K562 (cell line): ENCODE data around the gene MPDU1. TPM values are rescaled to one million over a fixed set of nuclear protein-coding genes. Genes with fewer than 3 reads are reported as not detected.

Experiments used
- FOXK1 ChIP-seq: sonication (generic); formaldehyde crosslinking; IDR thresholded peaks from 2 replicates; pipeline ENCODE4 v1.8.0; 2022; ENCODE audit warnings: missing genetic modification reagents, mild to moderate bottlenecking, borderline replicate concordance
- JUN ChIP-seq, 2 experiments: sonication (generic) in 1 of 2; formaldehyde crosslinking in 1 of 2; IDR thresholded peaks; 2 replicates each; pipeline versions ENCODE4 v1.6.1 to v1.8.0; 2012 to 2022; ENCODE audit warnings: borderline replicate concordance in 2 of 2, mild to moderate bottlenecking in 2 of 2, improper control_type of control experiment in 1 of 2, low read depth in 1 of 2, low read length in 1 of 2, missing genetic modification reagents in 1 of 2
- L3MBTL2 ChIP-seq: fragments of 450-650 bp; IDR thresholded peaks from 2 replicates; pipeline ENCODE4 v1.6.1; 2016; ENCODE audit warnings: mild to moderate bottlenecking, moderate library complexity
- PHF20 ChIP-seq: fragments of 450-650 bp; IDR thresholded peaks from 2 replicates; pipeline ENCODE4 v1.6.1; 2018; ENCODE audit not compliant: partially characterized antibody
- RAD51 ChIP-seq: fragments of 450-650 bp; IDR thresholded peaks from 2 replicates; pipeline ENCODE4 v1.7.1; 2016; ENCODE audit warnings: low read depth, mild to moderate bottlenecking, borderline replicate concordance
- TBL1XR1 ChIP-seq, 2 experiments: IDR thresholded peaks; 2 replicates each; pipeline ENCODE4 v1.6.1; 2012; ENCODE audit warnings: improper control_type of control experiment in 2 of 2, low read length in 2 of 2, mild to moderate bottlenecking in 1 of 2
- TEAD1 ChIP-seq, 2 experiments: fragments of 450-650 bp in 1 of 2; sonication (generic) in 1 of 2; formaldehyde crosslinking; IDR thresholded peaks; 2 replicates each; pipeline versions ENCODE4 v1.4.0 to v1.8.0; 2020 to 2022; ENCODE audit warnings: mild to moderate bottlenecking in 2 of 2, missing genetic modification reagents in 1 of 2
- U2AF1 ChIP-seq: fragments of 200-400 bp; formaldehyde crosslinking; optimal IDR thresholded peaks from 2 replicates; pipeline ENCODE3; 2017; ENCODE audit warnings: mild to moderate bottlenecking, low read depth, low read length, moderate library complexity
- YY1 ChIP-seq, 3 experiments: IDR thresholded peaks; 2 replicates each; pipeline ENCODE4 v1.6.1; 2011; ENCODE audit warnings: low read length in 2 of 3, mild to moderate bottlenecking in 2 of 3, moderate library complexity in 2 of 3, borderline replicate concordance in 1 of 3, control low read depth in 1 of 3, low read depth in 1 of 3; ENCODE audit not compliant: insufficient read depth in 3 of 3, insufficient replicate concordance in 2 of 3, control insufficient read depth in 1 of 3, insufficient read length in 1 of 3; ENCODE audit errors: extremely low read depth in 1 of 3
- ZNF778 ChIP-seq: fragments of 450-650 bp; formaldehyde crosslinking; IDR thresholded peaks from 2 replicates; pipeline ENCODE4 v1.4.0; 2020; ENCODE audit warnings: mild to moderate bottlenecking, moderate library complexity
- ZZZ3 ChIP-seq: fragments of 450-650 bp; IDR thresholded peaks from 2 replicates; pipeline ENCODE4 v1.6.1; 2016; ENCODE audit warnings: antibody characterized with exemption, mild to moderate bottlenecking, moderate library complexity
- polyA plus RNA-seq, 8 experiments: library from polyadenylated mRNA; depleted of rRNA in 4 of 8; stranded (reverse) in 5 of 8; unstranded in 3 of 8; fragments of >200 nt; fragmentation: Nextera tagmentation in 2 of 8; fragmentation: Illumina TruSeq in 1 of 8; extraction: Ambion mirVana in 2 of 8; extraction: Trizol in 1 of 8; gene quantifications; 2 replicates each; pipeline versions ENCODE4 v1.2.1 to v1.2.3, GENCODE V29; 2011 to 2014; ENCODE audit warnings: inconsistent platforms in 1 of 8, missing spikeins in 1 of 8
- total RNA-seq, 7 experiments: library from RNA; depleted of rRNA in 6 of 7; stranded (reverse); fragments of >200 nt in 6 of 7; fragmentation: Illumina TruSeq in 2 of 7; extraction: Trizol in 2 of 7; gene quantifications; 2 replicates each; pipeline versions ENCODE4 v1.2.1 to v1.2.3, GENCODE V29; 2011 to 2021; ENCODE audit warnings: low replicate concordance in 1 of 7
- TF ChIP-seq, protein P1 (sequence below), 2 experiments: fragments of 450-650 bp; formaldehyde crosslinking in 1 of 2; IDR thresholded peaks; 2 replicates each; pipeline versions ENCODE4 v1.4.0 to v1.6.1; 2014 to 2020; ENCODE audit warnings: mild to moderate bottlenecking in 2 of 2, borderline replicate concordance in 1 of 2, low read depth in 1 of 2
- TF ChIP-seq, protein P2 (sequence below): fragments of 450-650 bp; IDR thresholded peaks from 2 replicates; pipeline ENCODE4 v1.6.1; 2018; ENCODE audit not compliant: partially characterized antibody
- TF ChIP-seq, protein P3 (sequence below): fragments of 250-450 bp; sonication (Bioruptor Pico); IDR thresholded peaks from 2 replicates; pipeline ENCODE4 v1.9.0; 2021; ENCODE audit warnings: mild to moderate bottlenecking

The MPDU1 gene
- total and polyA plus RNA-seq, 9 of the 15 experiments (the other 6 are each of a cell fraction or from before 2014, with no cell fraction given): 4.9 to 179 (median 77.1) TPM

DNA sequence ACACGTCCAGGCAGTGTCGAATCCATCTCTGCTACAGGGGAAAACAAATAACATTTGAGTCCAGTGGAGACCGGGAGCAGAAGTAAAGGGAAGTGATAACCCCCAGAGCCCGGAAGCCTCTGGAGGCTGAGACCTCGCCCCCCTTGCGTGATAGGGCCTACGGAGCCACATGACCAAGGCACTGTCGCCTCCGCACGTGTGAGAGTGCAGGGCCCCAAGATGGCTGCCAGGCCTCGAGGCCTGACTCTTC lies 11.4 kb upstream of the MPDU1 start (continued):
- TF ChIP-seq, protein P1, sequence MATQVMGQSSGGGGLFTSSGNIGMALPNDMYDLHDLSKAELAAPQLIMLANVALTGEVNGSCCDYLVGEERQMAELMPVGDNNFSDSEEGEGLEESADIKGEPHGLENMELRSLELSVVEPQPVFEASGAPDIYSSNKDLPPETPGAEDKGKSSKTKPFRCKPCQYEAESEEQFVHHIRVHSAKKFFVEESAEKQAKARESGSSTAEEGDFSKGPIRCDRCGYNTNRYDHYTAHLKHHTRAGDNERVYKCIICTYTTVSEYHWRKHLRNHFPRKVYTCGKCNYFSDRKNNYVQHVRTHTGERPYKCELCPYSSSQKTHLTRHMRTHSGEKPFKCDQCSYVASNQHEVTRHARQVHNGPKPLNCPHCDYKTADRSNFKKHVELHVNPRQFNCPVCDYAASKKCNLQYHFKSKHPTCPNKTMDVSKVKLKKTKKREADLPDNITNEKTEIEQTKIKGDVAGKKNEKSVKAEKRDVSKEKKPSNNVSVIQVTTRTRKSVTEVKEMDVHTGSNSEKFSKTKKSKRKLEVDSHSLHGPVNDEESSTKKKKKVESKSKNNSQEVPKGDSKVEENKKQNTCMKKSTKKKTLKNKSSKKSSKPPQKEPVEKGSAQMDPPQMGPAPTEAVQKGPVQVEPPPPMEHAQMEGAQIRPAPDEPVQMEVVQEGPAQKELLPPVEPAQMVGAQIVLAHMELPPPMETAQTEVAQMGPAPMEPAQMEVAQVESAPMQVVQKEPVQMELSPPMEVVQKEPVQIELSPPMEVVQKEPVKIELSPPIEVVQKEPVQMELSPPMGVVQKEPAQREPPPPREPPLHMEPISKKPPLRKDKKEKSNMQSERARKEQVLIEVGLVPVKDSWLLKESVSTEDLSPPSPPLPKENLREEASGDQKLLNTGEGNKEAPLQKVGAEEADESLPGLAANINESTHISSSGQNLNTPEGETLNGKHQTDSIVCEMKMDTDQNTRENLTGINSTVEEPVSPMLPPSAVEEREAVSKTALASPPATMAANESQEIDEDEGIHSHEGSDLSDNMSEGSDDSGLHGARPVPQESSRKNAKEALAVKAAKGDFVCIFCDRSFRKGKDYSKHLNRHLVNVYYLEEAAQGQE (IDR thresholded peaks at IDR 0.05; ENCODE audit: borderline replicate concordance): peak; percentile 56
- TF ChIP-seq, protein P1 (CRISPR knock-in tag; IDR thresholded peaks at IDR 0.05; ENCODE audit: low read depth): no peak
- TF ChIP-seq, protein P2, sequence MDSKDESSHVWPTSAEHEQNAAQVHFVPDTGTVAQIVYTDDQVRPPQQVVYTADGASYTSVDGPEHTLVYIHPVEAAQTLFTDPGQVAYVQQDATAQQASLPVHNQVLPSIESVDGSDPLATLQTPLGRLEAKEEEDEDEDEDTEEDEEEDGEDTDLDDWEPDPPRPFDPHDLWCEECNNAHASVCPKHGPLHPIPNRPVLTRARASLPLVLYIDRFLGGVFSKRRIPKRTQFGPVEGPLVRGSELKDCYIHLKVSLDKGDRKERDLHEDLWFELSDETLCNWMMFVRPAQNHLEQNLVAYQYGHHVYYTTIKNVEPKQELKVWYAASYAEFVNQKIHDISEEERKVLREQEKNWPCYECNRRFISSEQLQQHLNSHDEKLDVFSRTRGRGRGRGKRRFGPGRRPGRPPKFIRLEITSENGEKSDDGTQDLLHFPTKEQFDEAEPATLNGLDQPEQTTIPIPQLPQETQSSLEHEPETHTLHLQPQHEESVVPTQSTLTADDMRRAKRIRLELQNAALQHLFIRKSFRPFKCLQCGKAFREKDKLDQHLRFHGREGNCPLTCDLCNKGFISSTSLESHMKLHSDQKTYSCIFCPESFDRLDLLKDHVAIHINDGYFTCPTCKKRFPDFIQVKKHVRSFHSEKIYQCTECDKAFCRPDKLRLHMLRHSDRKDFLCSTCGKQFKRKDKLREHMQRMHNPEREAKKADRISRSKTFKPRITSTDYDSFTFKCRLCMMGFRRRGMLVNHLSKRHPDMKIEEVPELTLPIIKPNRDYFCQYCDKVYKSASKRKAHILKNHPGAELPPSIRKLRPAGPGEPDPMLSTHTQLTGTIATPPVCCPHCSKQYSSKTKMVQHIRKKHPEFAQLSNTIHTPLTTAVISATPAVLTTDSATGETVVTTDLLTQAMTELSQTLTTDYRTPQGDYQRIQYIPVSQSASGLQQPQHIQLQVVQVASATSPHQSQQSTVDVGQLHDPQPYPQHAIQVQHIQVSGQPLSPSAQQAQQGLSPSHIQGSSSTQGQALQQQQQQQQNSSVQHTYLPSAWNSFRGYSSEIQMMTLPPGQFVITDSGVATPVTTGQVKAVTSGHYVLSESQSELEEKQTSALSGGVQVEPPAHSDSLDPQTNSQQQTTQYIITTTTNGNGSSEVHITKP: peak; percentile 10
- TF ChIP-seq, protein P3, sequence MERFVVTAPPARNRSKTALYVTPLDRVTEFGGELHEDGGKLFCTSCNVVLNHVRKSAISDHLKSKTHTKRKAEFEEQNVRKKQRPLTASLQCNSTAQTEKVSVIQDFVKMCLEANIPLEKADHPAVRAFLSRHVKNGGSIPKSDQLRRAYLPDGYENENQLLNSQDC: no peak
- TF ChIP-seq L3MBTL2 (peak; percentile 99), TBL1XR1 (IDR thresholded peaks at IDR 0.05; ENCODE audit: low read length in 2 of 2) (no peak; a peak in 1 of 4 replicates), ZZZ3 (no peak), YY1 (IDR thresholded peaks at IDR 0.05; ENCODE audit: borderline replicate concordance in 1 of 3, control insufficient read depth in 1 of 3, extremely low read depth in 1 of 3, insufficient read depth in 3 of 3, insufficient read length in 1 of 3, insufficient replicate concordance in 2 of 3, low read depth in 1 of 3, low read length in 2 of 3) (peak; percentile 87 to 95 (median 95)), RAD51 (peak; percentile 93), PHF20 (peak; percentile 35), JUN (IDR thresholded peaks at IDR 0.05; ENCODE audit: borderline replicate concordance, low read depth, low read length) (peak; percentile 76; the same call in 1 of the 2 replicates), JUN (CRISPR knock-in tag; IDR thresholded peaks at IDR 0.05; ENCODE audit: borderline replicate concordance) (no peak), TEAD1 (CRISPR knock-in tag; IDR thresholded peaks at IDR 0.05) (peak in 1 of 2 experiments; percentile 54; a peak in 1 of 4 replicates), U2AF1 (no peak), FOXK1 (CRISPR knock-in tag) (no peak), ZNF778 (CRISPR knock-in tag) (no peak)
